Transverse colon (tissue), 4 donors: ENCODE measurements around the gene ING4. TPM values are rescaled to one million over a fixed set of nuclear protein-coding genes. Genes with fewer than 3 reads are reported as not detected.
A peak's percentile ranks its signal among the peaks of the same experiment; 100 is the strongest.

Experiments used
- DNase-seq: peaks from one replicate; pipeline ENCODE4 v3.0.0-alpha.2; 2019
- H3K27ac ChIP-seq, 4 donors: fragments of 200-600 bp; sonication (generic); 2 replicates each; pipeline ENCODE4 v1.5.1; 2016 to 2018; ENCODE audit warnings: inconsistent platforms in 4 of 4
- H3K27me3 ChIP-seq: fragments of 200-600 bp; sonication (generic); 2 replicates; pipeline ENCODE4 v1.5.1; 2017; ENCODE audit warnings: inconsistent platforms
- H3K36me3 ChIP-seq, 4 donors: fragments of 200-600 bp; sonication (generic); 2 replicates each; pipeline ENCODE4 v1.5.1; 2017 to 2019; ENCODE audit warnings: inconsistent platforms in 4 of 4
- H3K4me1 ChIP-seq, 4 donors: fragments of 200-600 bp; sonication (generic); 2 replicates each; pipeline ENCODE4 v1.5.1; 2017 to 2020; ENCODE audit warnings: inconsistent platforms in 4 of 4
- H3K4me3 ChIP-seq, 4 donors: fragments of 200-600 bp; sonication (generic); 1 replicate in 1 of 4; 2 replicates in 3 of 4; pipeline versions ENCODE4 v1.5.1 to v1.6.1; 2017 to 2019; ENCODE audit warnings: inconsistent platforms in 4 of 4
- H3K9me3 ChIP-seq, 2 donors: fragments of 200-600 bp; sonication (generic); 2 replicates each; pipeline ENCODE4 v1.5.1; 2017 to 2019; ENCODE audit warnings: inconsistent platforms in 2 of 2
- CTCF ChIP-seq, 5 experiments: fragments of 200-600 bp in 3 of 5; fragments of 450-650 bp in 2 of 5; sonication (generic) in 3 of 5; IDR thresholded peaks; 1 replicate in 2 of 5; 2 replicates in 3 of 5; pipeline ENCODE4 v1.5.1; 2016 to 2017; ENCODE audit warnings: antibody characterized with exemption in 5 of 5, inconsistent platforms in 3 of 5, mild to moderate bottlenecking in 2 of 5, moderate library complexity in 1 of 5
- EP300 ChIP-seq: sonication (generic); formaldehyde crosslinking; IDR thresholded peaks from one replicate; pipeline ENCODE4 v1.6.1; 2017; ENCODE audit warnings: antibody characterized with exemption, low read depth
- POLR2A ChIP-seq: fragments of 450-650 bp; IDR thresholded peaks from one replicate; pipeline ENCODE4 v1.6.1; 2016; ENCODE audit warnings: antibody characterized with exemption, mild to moderate bottlenecking, moderate library complexity
- POLR2AphosphoS5 ChIP-seq, 3 donors: sonication (generic); formaldehyde crosslinking; IDR thresholded peaks; one replicate each; pipeline ENCODE4 v1.6.1; 2016; ENCODE audit warnings: antibody characterized with exemption in 3 of 3
- WGBS, 2 donors: methylation state at CpG; one replicate each; pipeline ENCODE4 v1.1.5; 2018; ENCODE audit warnings: low coverage in 1 of 2; 5-methylcytosine and 5-hydroxymethylcytosine counted together
- in situ Hi-C, 4 donors: fragments of 200-750 bp; cut with MboI; loops; one replicate each; pipeline versions ENCODE4 v1.15.0 to v1.15.1; 2017; ENCODE audit warnings: low sequenced_read_pairs in 3 of 4, low pct_ligation_motif_present in 1 of 4, low pct_unique_long_range_greater_than_20kb in 1 of 4
- intact Hi-C: fragments of 100-400 bp; cut with DNase I; formaldehyde crosslinking; loops from one replicate; pipeline ENCODE4 v1.15.1; 2023; ENCODE audit warnings: low total_unique reads
- total RNA-seq, 4 donors: library from RNA; depleted of rRNA; stranded (reverse); fragments of >200 nt; gene quantifications; one replicate each; pipeline ENCODE4 v1.1.0, GENCODE V29; 2016

ING4 gene
- total RNA-seq, 4 donors from 2014 or later = 41.8 to 165 (median 56.6) TPM

GRCh38 chr12:6666211-6666610 lies 3.3 kb upstream of the ING4 start:
- 94 to 97% methylated on average over 2 of the region's 2 CpGs for WGBS, 2 donors
- no peaks in the 10 kb centered on the region for H3K9me3 ChIP-seq
- in situ Hi-C loops = no loop called here
- H3K4me3 ChIP-seq = no peak overlapping the region
- peaks cover 8 to 11% (median 9%) of the 10 kb centered on the region in 4 donors for H3K4me1 ChIP-seq
- no peak for DNase-seq
- H3K36me3 ChIP-seq = peaks cover 0 to 39% (median 19%) of the 10 kb centered on the region in 4 donors
- H3K27me3 ChIP-seq = no peaks in the 10 kb centered on the region
- TF ChIP-seq POLR2AphosphoS5 (IDR thresholded peaks at IDR 0.05) (no peak), CTCF (IDR thresholded peaks at IDR 0.05) (no peak), EP300 (no peak), POLR2A (no peak)
- no peak overlapping the region for H3K27ac ChIP-seq
- intact Hi-C loops = loop anchor here (10.0 kb wide), 1 partner anchor 51 kb away; no protein-coding TSS in a partner anchor

- TF ChIP-seq POLR2AphosphoS5 (IDR thresholded peaks at IDR 0.05) (no peak), POLR2A (no peak), EP300 (no peak), CTCF (IDR thresholded peaks at IDR 0.05) (no peak)
- intact Hi-C loops (loop anchor here (10.0 kb wide), 1 partner anchor 50 kb away; no protein-coding TSS in a partner anchor), in situ Hi-C loops (no loop called here)
- H3K27ac ChIP-seq = no peak overlapping the region
- 80 to 92% methylated on average over 2 of the region's 2 CpGs for WGBS, 2 donors
- H3K9me3 ChIP-seq = no peaks in the 10 kb centered on the region
- no peak overlapping the region for H3K4me3 ChIP-seq
- no peaks in the 10 kb centered on the region for H3K27me3 ChIP-seq
- peaks cover 8 to 14% (median 9%) of the 10 kb centered on the region in 4 donors for H3K4me1 ChIP-seq
- DNase-seq = no peak
- peaks cover 0 to 26% (median 13%) of the 10 kb centered on the region in 4 donors for H3K36me3 ChIP-seq
Measured at GRCh38 chr12:6664902-6665301, 2.0 kb upstream of the ING4 start.

- Histone ChIP-seq H3K9me3 (no peaks in the 10 kb centered on the region), H3K4me3 (peak overlapping the region; percentile 23 to 72 (median 54)), H3K27me3 (no peaks in the 10 kb centered on the region), H3K36me3 (peaks cover 0 to 6% (median 3%) of the 10 kb centered on the region in 4 donors), H3K27ac (peak overlapping the region; percentile 77 to 85 (median 84)), H3K4me1 (peaks cover 8 to 14% (median 9%) of the 10 kb centered on the region in 4 donors)
- WGBS, 2 donors = 0 to 1% methylated on average over 9 to 10 of the region's 10 CpGs
- in situ Hi-C loops = no loop called here
- TF ChIP-seq CTCF (IDR thresholded peaks at IDR 0.05) = no peak
- TF ChIP-seq POLR2AphosphoS5 (IDR thresholded peaks at IDR 0.05) = no peak
- TF ChIP-seq POLR2A = no peak
- no peak for TF ChIP-seq EP300
- intact Hi-C loops = loop anchor here (10.0 kb wide), 1 partner anchor 48 kb away; no protein-coding TSS in a partner anchor
- DNase-seq = no peak
Measured at GRCh38 chr12:6662602-6662905, 365 bp downstream of the ING4 start.

GRCh38 chr12:6653987-6654386 lies 8.9 kb downstream of the ING4 start:
- Histone ChIP-seq H3K9me3 (no peaks in the 10 kb centered on the region), H3K27ac (no peak overlapping the region), H3K4me3 (no peak overlapping the region), H3K4me1 (no peaks in the 10 kb centered on the region), H3K27me3 (no peaks in the 10 kb centered on the region), H3K36me3 (peaks cover 0 to 56% (median 27%) of the 10 kb centered on the region in 4 donors)
- no peak for TF ChIP-seq POLR2AphosphoS5 (IDR thresholded peaks at IDR 0.05)
- TF ChIP-seq CTCF (IDR thresholded peaks at IDR 0.05) = no peak
- no peak for TF ChIP-seq EP300
- no peak for TF ChIP-seq POLR2A
- 89 to 90% methylated on average over 5 of the region's 5 CpGs for WGBS, 2 donors
- in situ Hi-C loops = no loop called here
- intact Hi-C loops = no loop called here
- DNase-seq = no peak
